ENCODE measurements around the gene VPS26B.
"Not testable (repeated sequence)": the region's sequence is repeated elsewhere in the genome, so short reads cannot be mapped to it uniquely, and the experiment has no call there.

VPS26B gene

GRCh38 chr11:134223836-134224709 is at the start of gene VPS26B, which contains the start of gene NCAPD3:
TSS of gene VPS26B (plus strand) at chr11:134224671. CDS start at chr11:134225123, 452 bp downstream.
TSS of gene NCAPD3 (minus strand) at chr11:134223967. CDS start at chr11:134223926, 41 bp downstream.
- TF ChIP-seq, protein P1, sequence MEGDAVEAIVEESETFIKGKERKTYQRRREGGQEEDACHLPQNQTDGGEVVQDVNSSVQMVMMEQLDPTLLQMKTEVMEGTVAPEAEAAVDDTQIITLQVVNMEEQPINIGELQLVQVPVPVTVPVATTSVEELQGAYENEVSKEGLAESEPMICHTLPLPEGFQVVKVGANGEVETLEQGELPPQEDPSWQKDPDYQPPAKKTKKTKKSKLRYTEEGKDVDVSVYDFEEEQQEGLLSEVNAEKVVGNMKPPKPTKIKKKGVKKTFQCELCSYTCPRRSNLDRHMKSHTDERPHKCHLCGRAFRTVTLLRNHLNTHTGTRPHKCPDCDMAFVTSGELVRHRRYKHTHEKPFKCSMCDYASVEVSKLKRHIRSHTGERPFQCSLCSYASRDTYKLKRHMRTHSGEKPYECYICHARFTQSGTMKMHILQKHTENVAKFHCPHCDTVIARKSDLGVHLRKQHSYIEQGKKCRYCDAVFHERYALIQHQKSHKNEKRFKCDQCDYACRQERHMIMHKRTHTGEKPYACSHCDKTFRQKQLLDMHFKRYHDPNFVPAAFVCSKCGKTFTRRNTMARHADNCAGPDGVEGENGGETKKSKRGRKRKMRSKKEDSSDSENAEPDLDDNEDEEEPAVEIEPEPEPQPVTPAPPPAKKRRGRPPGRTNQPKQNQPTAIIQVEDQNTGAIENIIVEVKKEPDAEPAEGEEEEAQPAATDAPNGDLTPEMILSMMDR (conservative IDR thresholded peaks at IDR 0.05; ENCODE audit: low read depth, low read length): no peak
- DNase-seq (ENCODE audit: low read depth): peak; percentile 97
- H3K4me3 ChIP-seq (ENCODE audit: low read depth, low read length): peak within 1 kb of the TSS; percentile 89

DNA sequence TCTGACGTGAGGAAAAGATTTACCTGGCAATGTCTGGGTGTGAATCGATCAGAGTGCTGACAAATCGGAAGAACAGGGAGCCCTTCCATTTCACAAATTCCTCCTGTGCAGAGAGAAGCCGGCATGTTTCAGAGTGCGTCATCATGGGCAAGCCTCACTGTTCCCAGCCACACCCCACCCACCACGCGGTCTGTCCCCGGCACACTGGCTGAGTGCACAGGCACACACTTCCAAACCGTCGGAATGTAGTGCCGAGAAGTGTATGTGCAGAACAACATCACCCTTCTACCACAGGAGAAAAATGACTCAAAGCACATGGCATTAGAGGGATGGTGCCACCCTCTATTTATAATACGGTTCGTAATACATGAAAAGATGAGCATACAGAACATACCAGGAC is 48.2 kb upstream of the VPS26B start:
- TF ChIP-seq, protein P1 (conservative IDR thresholded peaks at IDR 0.05; ENCODE audit: low read depth, low read length): no peak
- no peak for DNase-seq (ENCODE audit: low read depth)
- H3K4me3 ChIP-seq (ENCODE audit: low read depth, low read length): no peak overlapping the region

- TF ChIP-seq, protein P1 (conservative IDR thresholded peaks at IDR 0.05; ENCODE audit: low read depth, low read length): no peak
- H3K4me3 ChIP-seq (ENCODE audit: low read depth, low read length): no peak overlapping the region
- DNase-seq (ENCODE audit: low read depth): no peak
Measured at GRCh38 chr11:134178032-134178674, 46.3 kb upstream of the VPS26B start.

DNA sequence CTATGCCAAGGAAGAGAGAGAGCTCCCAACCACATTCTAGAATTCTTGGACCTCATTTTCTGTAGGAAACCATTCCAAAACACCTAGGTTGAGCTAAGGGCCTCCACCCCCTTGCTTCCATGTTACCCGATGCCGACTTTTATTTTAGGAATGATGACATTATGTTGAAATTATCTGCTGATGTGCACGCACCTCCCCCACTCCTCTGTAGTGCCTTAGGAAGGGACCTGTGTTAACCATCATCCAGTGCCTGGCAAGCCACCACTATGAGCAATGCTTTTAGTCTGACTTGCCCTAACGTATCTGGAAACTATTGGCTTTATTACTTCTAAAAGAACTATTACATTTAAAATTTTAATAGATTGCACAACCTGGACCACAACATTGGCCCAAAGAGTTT is 42.8 kb upstream of the VPS26B start:
- H3K4me3 ChIP-seq (ENCODE audit: low read depth, low read length): no peak overlapping the region
- TF ChIP-seq, protein P1 (conservative IDR thresholded peaks at IDR 0.05; ENCODE audit: low read depth, low read length): no peak

GRCh38 chr11:134188092-134188491 is 36.4 kb upstream of the VPS26B start:
- H3K4me3 ChIP-seq (ENCODE audit: low read depth, low read length); DNase-seq (ENCODE audit: low read depth): not testable (repeated sequence)

More for the DNA sequence above, 42.8 kb upstream of the VPS26B start:
- no peak for DNase-seq (ENCODE audit: low read depth)

- no peak overlapping the region for H3K4me3 ChIP-seq (ENCODE audit: low read depth, low read length)
- DNase-seq (ENCODE audit: low read depth): no peak
- TF ChIP-seq, protein P1 (conservative IDR thresholded peaks at IDR 0.05; ENCODE audit: low read depth, low read length): no peak
Measured at GRCh38 chr11:134196756-134197155, 27.7 kb upstream of the VPS26B start.

DNA sequence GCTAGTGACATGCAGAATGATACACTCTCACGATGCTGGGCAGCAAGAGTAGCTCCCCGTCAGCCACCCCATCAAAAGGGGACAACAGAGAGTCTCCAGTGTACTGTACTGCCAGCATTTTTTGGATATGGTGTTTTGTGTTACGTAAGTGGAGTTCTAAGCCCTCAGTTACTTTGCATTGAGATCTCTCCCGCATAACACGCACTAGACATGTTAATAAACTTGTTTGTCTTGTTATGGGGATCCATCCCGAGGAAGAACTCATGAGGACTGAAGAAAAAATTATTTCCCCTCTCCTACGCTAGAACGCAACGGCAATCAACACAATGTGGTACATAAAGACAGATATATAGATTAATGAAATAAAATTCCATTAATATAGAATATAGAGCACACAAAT is 24.9 kb upstream of the VPS26B start:
- DNase-seq (ENCODE audit: low read depth): no peak
- H3K4me3 ChIP-seq (ENCODE audit: low read depth, low read length): no peak overlapping the region
- TF ChIP-seq, protein P1 (conservative IDR thresholded peaks at IDR 0.05; ENCODE audit: low read depth, low read length): no peak

Measured in choroid plexus epithelial cell (primary cell).